Erythroblast (primary cell): ENCODE measurements around the gene PPFIBP2.

ENCODE experiments used
- GATA1 ChIP-seq: IDR thresholded peaks from 2 replicates; pipeline ENCODE4 v1.6.1; 2011; ENCODE audit warnings: low read depth, mild to moderate bottlenecking, control low read depth, low read length, moderate library complexity
- POLR2A ChIP-seq: IDR thresholded peaks from 2 replicates; pipeline ENCODE4 v1.6.1; 2011; ENCODE audit warnings: mild to moderate bottlenecking, low read length

GRCh38 chr11:7600205-7600775 is 86.5 kb downstream of the PPFIBP2 start:
- no peak for TF ChIP-seq POLR2A
- TF ChIP-seq GATA1, result no peak
